Naive B cell (primary cell): ENCODE results near the gene SH3RF3. TPM values are rescaled to one million over a fixed set of nuclear protein-coding genes. Genes with fewer than 3 reads are reported as not detected.
A peak's percentile ranks its signal among the peaks of the same experiment; 100 is the strongest.

Experiments
- ATAC-seq, 2 donors: fragments of 150-1000 bp; cut with Tn5 transposase; 2 replicates each; pipeline ENCODE4 v1.10.0; 2021; ENCODE audit warnings: low read depth in 2 of 2, mild to moderate bottlenecking in 2 of 2, moderate library complexity in 2 of 2
- DNase-seq: peaks from one replicate; pipeline ENCODE4 v3.0.0; 2022
- H3K27ac Mint-ChIP-seq, 6 donors: one replicate each; pipeline ENCODE4 v1.8.0; 2020 to 2022; ENCODE audit warnings: mild to moderate bottlenecking in 6 of 6, mixed read lengths in 6 of 6, moderate library complexity in 5 of 6, inconsistent platforms in 2 of 6
- H3K27me3 Mint-ChIP-seq, 3 donors: one replicate each; pipeline ENCODE4 v1.8.0; 2021 to 2022; ENCODE audit warnings: mixed read lengths in 3 of 3, mild to moderate bottlenecking in 1 of 3
- H3K36me3 Mint-ChIP-seq, 2 donors: one replicate each; pipeline ENCODE4 v1.8.0; 2020 to 2022; ENCODE audit warnings: mixed read lengths in 2 of 2, inconsistent platforms in 1 of 2, mild to moderate bottlenecking in 1 of 2
- H3K4me1 Mint-ChIP-seq, 3 donors: one replicate each; pipeline ENCODE4 v1.8.0; 2020 to 2022; ENCODE audit warnings: mixed read lengths in 3 of 3, inconsistent platforms in 1 of 3, mild to moderate bottlenecking in 1 of 3, moderate library complexity in 1 of 3
- H3K4me3 Mint-ChIP-seq, 8 donors: one replicate each; pipeline ENCODE4 v1.8.0; 2020 to 2022; ENCODE audit warnings: mild to moderate bottlenecking in 8 of 8, mixed read lengths in 8 of 8, moderate library complexity in 8 of 8, inconsistent platforms in 2 of 8
- H3K9me3 Mint-ChIP-seq, 7 donors: one replicate each; pipeline ENCODE4 v1.8.0; 2020 to 2022; ENCODE audit warnings: mixed read lengths in 7 of 7, mild to moderate bottlenecking in 5 of 7, inconsistent platforms in 2 of 7, moderate library complexity in 1 of 7
- polyA plus RNA-seq, 6 donors: library from polyadenylated mRNA; unstranded; fragments of 300-500 nt; fragmentation: Illumina TruSeq; gene quantifications; one replicate each; pipeline ENCODE4 v1.2.3, GENCODE V29; 2021; ENCODE audit warnings: low read depth in 6 of 6

SH3RF3 gene
- polyA plus RNA-seq, 6 donors from 2014 or later, result 0.05 to 0.76 (median 0.64) TPM; not detected in 1

GRCh38 chr2:109247812-109248211 is 118.8 kb downstream of the SH3RF3 start:
- Mint-ChIP-seq H3K4me3 (peak overlapping the region in 3 of 8 donors; percentile 40 to 58 (median 47)), H3K4me1 (peaks cover 19 to 43% (median 19%) of the 10 kb centered on the region in 3 donors), H3K36me3 (no peaks in the 10 kb centered on the region), H3K27ac (peak overlapping the region in 3 of 6 donors; percentile 12 to 89 (median 26)), H3K9me3 (no peaks in the 10 kb centered on the region), H3K27me3 (no peaks in the 10 kb centered on the region)
- ATAC-seq (no peak), DNase-seq (no peak)

- no peak for ATAC-seq
- H3K27ac Mint-ChIP-seq, result peak overlapping the region in 3 of 6 donors; percentile 9 to 86 (median 59)
These were observed 119.6 kb downstream of the SH3RF3 start for GRCh38 chr2:109248590-109248989.

GRCh38 chr2:109253217-109253616 is 124.2 kb downstream of the SH3RF3 start:
- DNase-seq (no peak), ATAC-seq (no peak)
- peak overlapping the region in 1 of 6 donors; percentile 47 for H3K27ac Mint-ChIP-seq
- H3K27me3 Mint-ChIP-seq, result no peaks in the 10 kb centered on the region
- H3K4me1 Mint-ChIP-seq, result peaks cover 44 to 72% (median 48%) of the 10 kb centered on the region in 3 donors
- H3K36me3 Mint-ChIP-seq, result no peaks in the 10 kb centered on the region
- H3K4me3 Mint-ChIP-seq, result no peak overlapping the region
- H3K9me3 Mint-ChIP-seq, result no peaks in the 10 kb centered on the region

More at GRCh38 chr2:109248590-109248989, 119.6 kb downstream of the SH3RF3 start:
- Mint-ChIP-seq H3K4me1 (peaks cover 19 to 47% (median 19%) of the 10 kb centered on the region in 3 donors), H3K27me3 (no peaks in the 10 kb centered on the region), H3K4me3 (peak overlapping the region in 1 of 8 donors; percentile 33), H3K36me3 (no peaks in the 10 kb centered on the region), H3K9me3 (no peaks in the 10 kb centered on the region)
- no peak for DNase-seq

GRCh38 chr2:109254174-109254904 is 125.3 kb downstream of the SH3RF3 start:
- H3K36me3 Mint-ChIP-seq, result no peaks in the 10 kb centered on the region
- H3K27ac Mint-ChIP-seq, result peak overlapping the region; percentile 83 to 96 (median 94)
- peak; percentile 88 to 89 for ATAC-seq
- peak; percentile 70 for DNase-seq
- peaks cover 36 to 66% (median 40%) of the 10 kb centered on the region in 3 donors for H3K4me1 Mint-ChIP-seq
- peak overlapping the region; percentile 34 to 93 (median 83) for H3K4me3 Mint-ChIP-seq
- H3K27me3 Mint-ChIP-seq, result no peaks in the 10 kb centered on the region
- no peaks in the 10 kb centered on the region for H3K9me3 Mint-ChIP-seq

GRCh38 chr2:109255654-109256053 is 126.6 kb downstream of the SH3RF3 start:
- peak; percentile 56 for ATAC-seq
- DNase-seq, result peak; percentile 56
- no peaks in the 10 kb centered on the region for H3K36me3 Mint-ChIP-seq
- H3K9me3 Mint-ChIP-seq, result no peaks in the 10 kb centered on the region
- peaks cover 33 to 76% (median 51%) of the 10 kb centered on the region in 3 donors for H3K4me1 Mint-ChIP-seq
- peak overlapping the region; percentile 6 to 93 (median 83) for H3K4me3 Mint-ChIP-seq
- peak overlapping the region; percentile 91 to 98 (median 96) for H3K27ac Mint-ChIP-seq
- no peaks in the 10 kb centered on the region for H3K27me3 Mint-ChIP-seq

GRCh38 chr2:109256111-109256510 is 127.1 kb downstream of the SH3RF3 start:
- Mint-ChIP-seq H3K27me3 (no peaks in the 10 kb centered on the region), H3K36me3 (no peaks in the 10 kb centered on the region), H3K27ac (peak overlapping the region; percentile 91 to 98 (median 96)), H3K4me1 (peaks cover 33 to 79% (median 52%) of the 10 kb centered on the region in 3 donors), H3K4me3 (peak overlapping the region; percentile 6 to 93 (median 83)), H3K9me3 (no peaks in the 10 kb centered on the region)
- DNase-seq, result no peak
- peak in 1 of 2 donors; percentile 8 for ATAC-seq

- Mint-ChIP-seq H3K27me3 (no peaks in the 10 kb centered on the region), H3K27ac (peak overlapping the region; percentile 80 to 97 (median 94)), H3K36me3 (no peaks in the 10 kb centered on the region), H3K9me3 (no peaks in the 10 kb centered on the region), H3K4me1 (peaks cover 37 to 85% (median 52%) of the 10 kb centered on the region in 3 donors), H3K4me3 (peak overlapping the region in 6 of 8 donors; percentile 12 to 86 (median 75))
- ATAC-seq, result no peak
- DNase-seq, result no peak
These were observed 127.9 kb downstream of the SH3RF3 start for GRCh38 chr2:109256921-109257320.

- DNase-seq, result no peak
- H3K4me1 Mint-ChIP-seq, result peaks cover 37 to 85% (median 52%) of the 10 kb centered on the region in 3 donors
- no peaks in the 10 kb centered on the region for H3K9me3 Mint-ChIP-seq
- no peaks in the 10 kb centered on the region for H3K27me3 Mint-ChIP-seq
- H3K36me3 Mint-ChIP-seq, result no peaks in the 10 kb centered on the region
- H3K4me3 Mint-ChIP-seq, result peak overlapping the region in 2 of 8 donors; percentile 35 to 67
- peak overlapping the region; percentile 60 to 96 (median 92) for H3K27ac Mint-ChIP-seq
- no peak for ATAC-seq
These were observed 128.6 kb downstream of the SH3RF3 start for GRCh38 chr2:109257653-109258052.

- peaks cover 37 to 78% (median 52%) of the 10 kb centered on the region in 3 donors for H3K4me1 Mint-ChIP-seq
- peak overlapping the region in 3 of 6 donors; percentile 20 to 63 (median 24) for H3K27ac Mint-ChIP-seq
- ATAC-seq, result no peak
- H3K36me3 Mint-ChIP-seq, result no peaks in the 10 kb centered on the region
- H3K9me3 Mint-ChIP-seq, result no peaks in the 10 kb centered on the region
- no peak for DNase-seq
- H3K27me3 Mint-ChIP-seq, result no peaks in the 10 kb centered on the region
- no peak overlapping the region for H3K4me3 Mint-ChIP-seq
These were observed 129.4 kb downstream of the SH3RF3 start for GRCh38 chr2:109258376-109258775.

GRCh38 chr2:109258905-109259540 is 130.0 kb downstream of the SH3RF3 start:
- Mint-ChIP-seq H3K27me3 (no peaks in the 10 kb centered on the region), H3K36me3 (no peaks in the 10 kb centered on the region), H3K9me3 (no peaks in the 10 kb centered on the region), H3K4me3 (peak overlapping the region in 1 of 8 donors; percentile 39), H3K4me1 (peaks cover 37 to 72% (median 51%) of the 10 kb centered on the region in 3 donors), H3K27ac (peak overlapping the region in 3 of 6 donors; percentile 33 to 83 (median 63))
- DNase-seq, result no peak
- ATAC-seq, result no peak

GRCh38 chr2:109259671-109260070 is 130.7 kb downstream of the SH3RF3 start:
- Mint-ChIP-seq H3K4me3 (no peak overlapping the region), H3K27ac (no peak overlapping the region), H3K9me3 (no peaks in the 10 kb centered on the region), H3K4me1 (peaks cover 30 to 65% (median 45%) of the 10 kb centered on the region in 3 donors), H3K27me3 (no peaks in the 10 kb centered on the region), H3K36me3 (no peaks in the 10 kb centered on the region)
- ATAC-seq (no peak), DNase-seq (no peak)

- Mint-ChIP-seq H3K36me3 (no peaks in the 10 kb centered on the region), H3K27ac (peak overlapping the region in 2 of 6 donors; percentile 4 to 62), H3K4me3 (no peak overlapping the region), H3K4me1 (peaks cover 24 to 63% (median 38%) of the 10 kb centered on the region in 3 donors), H3K27me3 (no peaks in the 10 kb centered on the region), H3K9me3 (no peaks in the 10 kb centered on the region)
- DNase-seq (no peak), ATAC-seq (no peak)
These were observed 131.3 kb downstream of the SH3RF3 start for GRCh38 chr2:109260116-109260855.
